Measurements from ENCODE around the gene ZNF684. TPM values are rescaled to one million over a fixed set of nuclear protein-coding genes. Genes with fewer than 3 reads are reported as not detected.
A peak's percentile ranks its signal among the peaks of the same experiment; 100 is the strongest.

Gene ZNF684
- total and polyA plus RNA-seq, 9 of the 15 experiments (the other 6 are each of a cell fraction or from before 2014, with no cell fraction given), result 4.8 to 8.8 (median 5.5) TPM

DNA sequence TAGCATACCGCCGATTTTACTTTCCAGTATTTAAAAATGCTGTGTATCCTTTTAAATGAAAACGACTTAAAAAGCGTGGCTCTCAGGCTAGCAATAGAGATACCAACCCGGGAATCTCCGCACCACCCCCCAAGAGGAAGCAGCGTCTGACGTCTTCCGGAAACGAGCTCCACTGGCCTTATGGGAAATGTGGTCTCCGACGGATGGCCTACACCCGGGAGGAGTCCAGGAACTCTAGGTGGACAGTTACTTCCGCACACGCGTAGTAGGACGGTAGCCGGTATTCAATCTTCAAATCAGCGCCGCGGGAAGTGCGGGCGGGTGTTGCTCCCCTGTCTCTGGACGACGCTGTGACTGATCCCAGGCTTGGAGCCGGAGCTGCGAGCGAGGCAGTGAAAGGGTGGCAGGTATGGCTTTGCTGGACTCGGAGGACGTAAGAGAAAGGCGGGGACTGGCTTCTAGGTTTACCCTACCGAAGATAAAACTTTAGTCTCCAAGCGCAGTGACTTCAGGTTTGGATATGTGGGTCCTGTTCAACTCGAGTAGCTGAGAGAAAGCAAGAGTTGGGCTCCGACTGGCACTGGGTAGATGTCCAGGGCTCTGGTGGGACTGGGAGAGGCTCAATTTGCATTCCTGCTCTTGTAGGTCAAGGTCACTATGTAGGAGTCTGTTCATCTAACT, at the start of gene ZNF684 (continued):
- TF ChIP-seq TBP (optimal IDR thresholded peaks at IDR 0.05; ENCODE audit: low read depth, low read length) (peak; percentile 78), ZNF134 (CRISPR knock-in tag; conservative IDR thresholded peaks at IDR 0.05) (no peak), U2AF1 (optimal IDR thresholded peaks at IDR 0.05; ENCODE audit: low read depth, low read length) (no peak), ZKSCAN3 (CRISPR knock-in tag; IDR thresholded peaks at IDR 0.05) (no peak), FOXK2 (conservative IDR thresholded peaks at IDR 0.05 in 1 of 2, IDR thresholded peaks at IDR 0.05 in 1 of 2; ENCODE audit: low read depth in 2 of 2) (peak; percentile 50 to 67; a peak in 3 of 4 replicates), ZNF780A (CRISPR knock-in tag; IDR thresholded peaks at IDR 0.05) (no peak), HNRNPK (IDR thresholded peaks at IDR 0.05; ENCODE audit: low read depth, low read length, poor library complexity, severe bottlenecking) (no peak), ZNF384 (IDR thresholded peaks at IDR 0.05; ENCODE audit: low read depth, low read length) (no peak), BRD9 (IDR thresholded peaks at IDR 0.05; ENCODE audit: low read depth, partially characterized antibody) (no peak), ZNF165 (CRISPR knock-in tag; IDR thresholded peaks at IDR 0.05; ENCODE audit: borderline replicate concordance) (peak; percentile 88; the same call in 1 of the 2 replicates), KDM5B (IDR thresholded peaks at IDR 0.05; ENCODE audit: insufficient replicate concordance, low read depth, low read length) (peak; percentile 95), KDM1A (IDR thresholded peaks at IDR 0.05) (no peak), ARID2 (IDR thresholded peaks at IDR 0.05) (no peak), OTX1 (CRISPR knock-in tag; IDR thresholded peaks at IDR 0.05) (no peak), FOSL1 (tag; conservative IDR thresholded peaks at IDR 0.05) (peak; percentile 50), ZNF408 (CRISPR knock-in tag; IDR thresholded peaks at IDR 0.05; ENCODE audit: low read depth) (no peak), RBM25 (IDR thresholded peaks at IDR 0.05; ENCODE audit: low read depth, low read length, severe bottlenecking) (no peak), CREBBP (IDR thresholded peaks at IDR 0.05; ENCODE audit: low read depth, low read length) (no peak)
- TF ChIP-seq, protein P1, sequence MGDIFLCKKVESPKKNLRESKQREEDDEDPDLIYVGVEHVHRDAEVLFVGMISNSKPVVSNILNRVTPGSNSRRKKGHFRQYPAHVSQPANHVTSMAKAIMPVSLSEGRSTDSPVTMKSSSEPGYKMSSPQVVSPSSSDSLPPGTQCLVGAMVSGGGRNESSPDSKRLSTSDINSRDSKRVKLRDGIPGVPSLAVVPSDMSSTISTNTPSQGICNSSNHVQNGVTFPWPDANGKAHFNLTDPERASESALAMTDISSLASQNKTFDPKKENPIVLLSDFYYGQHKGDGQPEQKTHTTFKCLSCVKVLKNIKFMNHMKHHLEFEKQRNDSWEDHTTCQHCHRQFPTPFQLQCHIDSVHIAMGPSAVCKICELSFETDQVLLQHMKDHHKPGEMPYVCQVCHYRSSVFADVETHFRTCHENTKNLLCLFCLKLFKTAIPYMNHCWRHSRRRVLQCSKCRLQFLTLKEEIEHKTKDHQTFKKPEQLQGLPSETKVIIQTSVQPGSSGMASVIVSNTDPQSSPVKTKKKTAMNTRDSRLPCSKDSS (IDR thresholded peaks at IDR 0.05; ENCODE audit: low read depth, partially characterized antibody), result no peak
- TF ChIP-seq, protein P2, sequence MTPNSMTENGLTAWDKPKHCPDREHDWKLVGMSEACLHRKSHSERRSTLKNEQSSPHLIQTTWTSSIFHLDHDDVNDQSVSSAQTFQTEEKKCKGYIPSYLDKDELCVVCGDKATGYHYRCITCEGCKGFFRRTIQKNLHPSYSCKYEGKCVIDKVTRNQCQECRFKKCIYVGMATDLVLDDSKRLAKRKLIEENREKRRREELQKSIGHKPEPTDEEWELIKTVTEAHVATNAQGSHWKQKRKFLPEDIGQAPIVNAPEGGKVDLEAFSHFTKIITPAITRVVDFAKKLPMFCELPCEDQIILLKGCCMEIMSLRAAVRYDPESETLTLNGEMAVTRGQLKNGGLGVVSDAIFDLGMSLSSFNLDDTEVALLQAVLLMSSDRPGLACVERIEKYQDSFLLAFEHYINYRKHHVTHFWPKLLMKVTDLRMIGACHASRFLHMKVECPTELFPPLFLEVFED (CRISPR knock-in tag; conservative IDR thresholded peaks at IDR 0.05), result no peak
- TF ChIP-seq, protein P3, sequence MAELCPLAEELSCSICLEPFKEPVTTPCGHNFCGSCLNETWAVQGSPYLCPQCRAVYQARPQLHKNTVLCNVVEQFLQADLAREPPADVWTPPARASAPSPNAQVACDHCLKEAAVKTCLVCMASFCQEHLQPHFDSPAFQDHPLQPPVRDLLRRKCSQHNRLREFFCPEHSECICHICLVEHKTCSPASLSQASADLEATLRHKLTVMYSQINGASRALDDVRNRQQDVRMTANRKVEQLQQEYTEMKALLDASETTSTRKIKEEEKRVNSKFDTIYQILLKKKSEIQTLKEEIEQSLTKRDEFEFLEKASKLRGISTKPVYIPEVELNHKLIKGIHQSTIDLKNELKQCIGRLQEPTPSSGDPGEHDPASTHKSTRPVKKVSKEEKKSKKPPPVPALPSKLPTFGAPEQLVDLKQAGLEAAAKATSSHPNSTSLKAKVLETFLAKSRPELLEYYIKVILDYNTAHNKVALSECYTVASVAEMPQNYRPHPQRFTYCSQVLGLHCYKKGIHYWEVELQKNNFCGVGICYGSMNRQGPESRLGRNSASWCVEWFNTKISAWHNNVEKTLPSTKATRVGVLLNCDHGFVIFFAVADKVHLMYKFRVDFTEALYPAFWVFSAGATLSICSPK (IDR thresholded peaks at IDR 0.05; ENCODE audit: borderline replicate concordance), result no peak
- TF ChIP-seq, protein P4, sequence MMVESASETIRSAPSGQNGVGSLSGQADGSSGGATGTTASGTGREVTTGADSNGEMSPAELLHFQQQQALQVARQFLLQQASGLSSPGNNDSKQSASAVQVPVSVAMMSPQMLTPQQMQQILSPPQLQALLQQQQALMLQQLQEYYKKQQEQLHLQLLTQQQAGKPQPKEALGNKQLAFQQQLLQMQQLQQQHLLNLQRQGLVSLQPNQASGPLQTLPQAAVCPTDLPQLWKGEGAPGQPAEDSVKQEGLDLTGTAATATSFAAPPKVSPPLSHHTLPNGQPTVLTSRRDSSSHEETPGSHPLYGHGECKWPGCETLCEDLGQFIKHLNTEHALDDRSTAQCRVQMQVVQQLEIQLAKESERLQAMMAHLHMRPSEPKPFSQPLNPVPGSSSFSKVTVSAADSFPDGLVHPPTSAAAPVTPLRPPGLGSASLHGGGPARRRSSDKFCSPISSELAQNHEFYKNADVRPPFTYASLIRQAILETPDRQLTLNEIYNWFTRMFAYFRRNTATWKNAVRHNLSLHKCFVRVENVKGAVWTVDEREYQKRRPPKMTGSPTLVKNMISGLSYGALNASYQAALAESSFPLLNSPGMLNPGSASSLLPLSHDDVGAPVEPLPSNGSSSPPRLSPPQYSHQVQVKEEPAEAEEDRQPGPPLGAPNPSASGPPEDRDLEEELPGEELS (CRISPR knock-in tag; IDR thresholded peaks at IDR 0.05; ENCODE audit: borderline replicate concordance), result peak; percentile 62; the same call in 1 of the 2 replicates

Measured in K562 (cell line).